ENCODE results near the gene KCNJ10. TPM values are rescaled to one million over a fixed set of nuclear protein-coding genes. Genes with fewer than 3 reads are reported as not detected.

The KCNJ10 gene
- polyA plus RNA-seq, 1 donor (not counting 4 experiments of a cell fraction or from before 2014, with no cell fraction given), result not detected

DNA sequence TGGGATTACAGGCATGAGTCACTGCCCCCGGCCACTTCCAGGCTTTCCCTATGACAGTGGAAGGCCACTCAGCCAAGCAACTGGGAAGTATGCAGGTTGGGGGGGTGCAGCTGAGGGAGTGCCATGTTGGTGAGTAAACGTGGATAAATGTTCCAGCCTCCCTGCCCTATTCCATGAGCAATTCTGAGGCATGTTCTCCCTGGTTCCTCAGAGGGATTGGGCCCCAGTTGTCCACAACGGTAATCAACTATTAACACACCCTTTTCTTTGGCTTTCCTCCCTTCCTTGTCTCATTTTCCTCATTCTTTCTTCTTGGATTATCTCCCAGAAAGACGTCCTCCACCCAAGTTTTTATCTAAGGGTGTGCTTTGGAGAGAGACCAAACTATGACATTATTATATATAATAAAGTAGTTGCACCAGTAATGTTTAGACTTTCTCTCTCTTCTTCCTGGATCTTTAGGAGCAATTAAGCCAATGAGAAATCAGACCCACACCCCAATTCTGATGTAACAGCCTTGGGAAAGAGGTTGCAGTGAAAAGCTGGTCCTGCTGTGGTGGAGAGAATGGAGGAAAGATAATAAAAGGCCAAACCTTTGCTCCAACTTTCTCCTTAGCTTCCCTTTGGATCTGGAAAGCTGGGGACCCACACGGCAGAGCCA, 109.1 kb downstream of the KCNJ10 start:
- Histone ChIP-seq H3K4me3 (ENCODE audit: control insufficient read depth in 2 of 3, extremely low read depth in 1 of 3, insufficient read depth in 2 of 3, low read depth in 1 of 3, low read length in 3 of 3) (peak overlapping the region; percentile 63 to 95 (median 81)), H4K20me1 (ENCODE audit: control insufficient read depth, extremely low read depth, insufficient read depth, low read length) (peaks cover 4% of the 10 kb centered on the region), H3K27me3 (ENCODE audit: control insufficient read depth, extremely low read depth, insufficient read depth, low read length) (no peaks in the 10 kb centered on the region), H3K27ac (ENCODE audit: control insufficient read depth, insufficient read depth, low read length) (peak overlapping the region; percentile 93), H3K9me3 (ENCODE audit: control insufficient read depth, low read depth, low read length) (no peaks in the 10 kb centered on the region), H3K9ac (ENCODE audit: control insufficient read depth, extremely low read depth, insufficient read depth, low read length) (peak overlapping the region; percentile 79), H3K4me1 (ENCODE audit: control insufficient read depth, extremely low read depth, insufficient read depth, low read length) (peaks cover 42% of the 10 kb centered on the region), H3K9me1 (ENCODE audit: control insufficient read depth, extremely low read depth, insufficient read depth, low read length) (no peaks in the 10 kb centered on the region), H3K4me2 (ENCODE audit: control insufficient read depth, extremely low read depth, insufficient read depth, low read depth, low read length) (peak overlapping the region; percentile 77), H3K36me3 (ENCODE audit: control insufficient read depth in 2 of 2, extremely low read depth in 1 of 2, insufficient read depth in 2 of 2, low read length in 2 of 2) (peaks cover 5 to 13% of the 10 kb centered on the region in 2 experiments), H3K79me2 (ENCODE audit: control insufficient read depth, insufficient read depth, low read length) (peaks cover 34% of the 10 kb centered on the region), H2AFZ (ENCODE audit: control insufficient read depth, low read length) (peak overlapping the region; percentile 30)
- DNase-seq (ENCODE audit: low read depth, low spot score), result peak; percentile 96
- FAIRE-seq, result peak; percentile 92
- no peak for TF ChIP-seq EZH2 (IDR thresholded peaks at IDR 0.05; ENCODE audit: low read length)
- TF ChIP-seq, protein P1, sequence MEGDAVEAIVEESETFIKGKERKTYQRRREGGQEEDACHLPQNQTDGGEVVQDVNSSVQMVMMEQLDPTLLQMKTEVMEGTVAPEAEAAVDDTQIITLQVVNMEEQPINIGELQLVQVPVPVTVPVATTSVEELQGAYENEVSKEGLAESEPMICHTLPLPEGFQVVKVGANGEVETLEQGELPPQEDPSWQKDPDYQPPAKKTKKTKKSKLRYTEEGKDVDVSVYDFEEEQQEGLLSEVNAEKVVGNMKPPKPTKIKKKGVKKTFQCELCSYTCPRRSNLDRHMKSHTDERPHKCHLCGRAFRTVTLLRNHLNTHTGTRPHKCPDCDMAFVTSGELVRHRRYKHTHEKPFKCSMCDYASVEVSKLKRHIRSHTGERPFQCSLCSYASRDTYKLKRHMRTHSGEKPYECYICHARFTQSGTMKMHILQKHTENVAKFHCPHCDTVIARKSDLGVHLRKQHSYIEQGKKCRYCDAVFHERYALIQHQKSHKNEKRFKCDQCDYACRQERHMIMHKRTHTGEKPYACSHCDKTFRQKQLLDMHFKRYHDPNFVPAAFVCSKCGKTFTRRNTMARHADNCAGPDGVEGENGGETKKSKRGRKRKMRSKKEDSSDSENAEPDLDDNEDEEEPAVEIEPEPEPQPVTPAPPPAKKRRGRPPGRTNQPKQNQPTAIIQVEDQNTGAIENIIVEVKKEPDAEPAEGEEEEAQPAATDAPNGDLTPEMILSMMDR (optimal IDR thresholded peaks at IDR 0.05 in 1 of 3, IDR thresholded peaks at IDR 0.05 in 1 of 3, conservative IDR thresholded peaks at IDR 0.05 in 1 of 3; ENCODE audit: extremely low read depth in 1 of 3, insufficient read depth in 2 of 3, low read length in 3 of 3), result no peak
- dilution Hi-C loops (cut with MboI; ENCODE audit: extremely low pct_ligation_motif_present, low sequenced_read_pairs), result no loop called here

GRCh38 chr1:159959451-159959850, 110.5 kb downstream of the KCNJ10 start:
- peaks cover 24% of the 10 kb centered on the region for H3K79me2 ChIP-seq (ENCODE audit: control insufficient read depth, insufficient read depth, low read length)
- peak overlapping the region in 1 of 3 experiments; percentile 15 for H3K4me3 ChIP-seq (ENCODE audit: control insufficient read depth in 2 of 3, extremely low read depth in 1 of 3, insufficient read depth in 2 of 3, low read depth in 1 of 3, low read length in 3 of 3)
- H3K27ac ChIP-seq (ENCODE audit: control insufficient read depth, insufficient read depth, low read length), result peak overlapping the region; percentile 55
- H3K9ac ChIP-seq (ENCODE audit: control insufficient read depth, extremely low read depth, insufficient read depth, low read length), result peak overlapping the region; percentile 10
- peaks cover 2 to 7% of the 10 kb centered on the region in 2 experiments for H3K36me3 ChIP-seq (ENCODE audit: control insufficient read depth in 2 of 2, extremely low read depth in 1 of 2, insufficient read depth in 2 of 2, low read length in 2 of 2)
- H3K4me1 ChIP-seq (ENCODE audit: control insufficient read depth, extremely low read depth, insufficient read depth, low read length), result peaks cover 48% of the 10 kb centered on the region
- dilution Hi-C loops (cut with MboI; ENCODE audit: extremely low pct_ligation_motif_present, low sequenced_read_pairs), result no loop called here
- peak overlapping the region; percentile 62 for H3K4me2 ChIP-seq (ENCODE audit: control insufficient read depth, extremely low read depth, insufficient read depth, low read depth, low read length)
- peak overlapping the region; percentile 31 for H2AFZ ChIP-seq (ENCODE audit: control insufficient read depth, low read length)
- TF ChIP-seq EZH2 (IDR thresholded peaks at IDR 0.05; ENCODE audit: low read length), result no peak
- TF ChIP-seq, protein P1 (optimal IDR thresholded peaks at IDR 0.05 in 1 of 3, IDR thresholded peaks at IDR 0.05 in 1 of 3, conservative IDR thresholded peaks at IDR 0.05 in 1 of 3; ENCODE audit: extremely low read depth in 1 of 3, insufficient read depth in 2 of 3, low read length in 3 of 3), result no peak
- H3K9me1 ChIP-seq (ENCODE audit: control insufficient read depth, extremely low read depth, insufficient read depth, low read length), result no peaks in the 10 kb centered on the region
- H3K27me3 ChIP-seq (ENCODE audit: control insufficient read depth, extremely low read depth, insufficient read depth, low read length), result no peaks in the 10 kb centered on the region
- DNase-seq (ENCODE audit: low read depth, low spot score), result peak; percentile 81
- FAIRE-seq, result peak; percentile 53
- no peaks in the 10 kb centered on the region for H3K9me3 ChIP-seq (ENCODE audit: control insufficient read depth, low read depth, low read length)
- no peaks in the 10 kb centered on the region for H4K20me1 ChIP-seq (ENCODE audit: control insufficient read depth, extremely low read depth, insufficient read depth, low read length)

Data from keratinocyte (primary cell).